ENCODE data around the gene ADGRV1. TPM values are rescaled to one million over a fixed set of nuclear protein-coding genes. Genes with fewer than 3 reads are reported as not detected.

ADGRV1 gene
- total RNA-seq, 4 donors from 2014 or later = 0.08 to 0.87 (median 0.41) TPM

GRCh38 chr5:90997082-90997481, 438.5 kb downstream of the ADGRV1 start:
- no peak overlapping the region for H3K4me3 ChIP-seq

GRCh38 chr5:91000743-91001142, 442.1 kb downstream of the ADGRV1 start:
- Histone ChIP-seq H3K27ac (no peak overlapping the region), H3K4me3 (no peak overlapping the region), H3K9me3 (peaks cover 0 to 10% (median 0%) of the 10 kb centered on the region in 3 donors), H3K4me1 (no peaks in the 10 kb centered on the region), H3K27me3 (no peaks in the 10 kb centered on the region), H3K36me3 (no peaks in the 10 kb centered on the region)
- TF ChIP-seq POLR2AphosphoS5 (IDR thresholded peaks at IDR 0.05) = no peak
- no peak for TF ChIP-seq CTCF (IDR thresholded peaks at IDR 0.05)
- no peak for TF ChIP-seq EP300 (IDR thresholded peaks at IDR 0.05)
- TF ChIP-seq POLR2A (IDR thresholded peaks at IDR 0.05) = no peak
- no peak for ATAC-seq
- 77 to 86% methylated on average over 1 of the region's 1 CpG for WGBS, 2 donors (ENCODE audit: low coverage in 1 of 2)

More at GRCh38 chr5:90997082-90997481, 438.5 kb downstream of the ADGRV1 start:
- Histone ChIP-seq H3K27ac (no peak overlapping the region), H3K27me3 (no peaks in the 10 kb centered on the region), H3K9me3 (peaks cover 0 to 20% (median 0%) of the 10 kb centered on the region in 3 donors), H3K36me3 (no peaks in the 10 kb centered on the region), H3K4me1 (no peaks in the 10 kb centered on the region)
- no peak for ATAC-seq
- 94 to 100% methylated on average over 4 of the region's 4 CpGs for WGBS, 2 donors (ENCODE audit: low coverage in 1 of 2)
- TF ChIP-seq EP300 (IDR thresholded peaks at IDR 0.05) = no peak
- no peak for TF ChIP-seq POLR2AphosphoS5 (IDR thresholded peaks at IDR 0.05)
- TF ChIP-seq POLR2A (IDR thresholded peaks at IDR 0.05) = no peak
- TF ChIP-seq CTCF (IDR thresholded peaks at IDR 0.05) = no peak

GRCh38 chr5:91006713-91007112, 448.1 kb downstream of the ADGRV1 start:
- ATAC-seq = no peak
- no peaks in the 10 kb centered on the region for H3K27me3 ChIP-seq
- 95 to 100% methylated on average over 2 of the region's 2 CpGs for WGBS, 2 donors (ENCODE audit: low coverage in 1 of 2)
- no peak overlapping the region for H3K27ac ChIP-seq
- no peaks in the 10 kb centered on the region for H3K9me3 ChIP-seq
- no peak for TF ChIP-seq EP300 (IDR thresholded peaks at IDR 0.05)
- TF ChIP-seq POLR2AphosphoS5 (IDR thresholded peaks at IDR 0.05) = no peak
- TF ChIP-seq POLR2A (IDR thresholded peaks at IDR 0.05) = no peak
- TF ChIP-seq CTCF (IDR thresholded peaks at IDR 0.05) = no peak
- peaks cover 0 to 12% (median 0%) of the 10 kb centered on the region in 3 donors for H3K4me1 ChIP-seq
- no peak overlapping the region for H3K4me3 ChIP-seq
- no peaks in the 10 kb centered on the region for H3K36me3 ChIP-seq

- ATAC-seq = no peak
- Histone ChIP-seq H3K36me3 (no peaks in the 10 kb centered on the region), H3K27me3 (no peaks in the 10 kb centered on the region), H3K4me1 (peaks cover 0 to 12% (median 0%) of the 10 kb centered on the region in 3 donors), H3K9me3 (no peaks in the 10 kb centered on the region), H3K27ac (no peak overlapping the region), H3K4me3 (no peak overlapping the region)
- TF ChIP-seq CTCF (IDR thresholded peaks at IDR 0.05) = no peak
- TF ChIP-seq EP300 (IDR thresholded peaks at IDR 0.05) = no peak
- no peak for TF ChIP-seq POLR2AphosphoS5 (IDR thresholded peaks at IDR 0.05)
- no peak for TF ChIP-seq POLR2A (IDR thresholded peaks at IDR 0.05)
- 100% methylated on average over 1 of the region's 1 CpG; no CpG with 5 or more reads in 1 of the 2 donors for WGBS, 2 donors (ENCODE audit: low coverage in 1 of 2)
Measured at GRCh38 chr5:91007251-91007650, 448.7 kb downstream of the ADGRV1 start.

- Histone ChIP-seq H3K9me3 (no peaks in the 10 kb centered on the region), H3K36me3 (no peaks in the 10 kb centered on the region), H3K27ac (no peak overlapping the region), H3K4me1 (peaks cover 0 to 12% (median 0%) of the 10 kb centered on the region in 3 donors), H3K4me3 (no peak overlapping the region), H3K27me3 (no peaks in the 10 kb centered on the region)
- TF ChIP-seq POLR2A (IDR thresholded peaks at IDR 0.05) (no peak), CTCF (IDR thresholded peaks at IDR 0.05) (no peak), POLR2AphosphoS5 (IDR thresholded peaks at IDR 0.05) (no peak), EP300 (IDR thresholded peaks at IDR 0.05) (no peak)
- no peak for ATAC-seq
- WGBS, 2 donors (ENCODE audit: low coverage in 1 of 2) = 18 to 54% methylated on average over 6 of the region's 6 CpGs
Measured at GRCh38 chr5:91007780-91008402, 449.3 kb downstream of the ADGRV1 start.
